Measurements from ENCODE around the gene SENP1. TPM values are rescaled to one million over a fixed set of nuclear protein-coding genes. Genes with fewer than 3 reads are reported as not detected.

SENP1 gene
- total RNA-seq, 1 donor from 2014 or later = 38.4 TPM

DNA sequence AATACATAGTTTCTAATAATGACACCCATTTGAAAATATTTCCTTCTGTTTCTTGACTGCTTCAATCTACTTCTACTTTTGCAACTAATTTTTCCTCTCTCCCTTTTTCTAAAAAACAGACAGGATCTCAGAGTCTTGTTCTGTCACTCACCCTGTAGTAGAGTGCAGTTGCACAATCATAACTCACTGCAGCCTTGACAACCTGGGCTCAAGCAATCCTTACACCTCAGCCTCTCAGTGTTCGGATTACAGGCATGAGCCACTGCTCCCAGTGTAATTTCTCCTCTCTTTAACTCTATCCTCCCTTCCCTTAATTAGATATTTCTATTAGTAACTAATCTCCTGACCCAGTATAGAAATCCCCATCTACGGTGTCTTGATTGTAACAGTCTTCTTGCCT is 45.4 kb downstream of the SENP1 start:
- no peak overlapping the region for H3K27ac Mint-ChIP-seq
- no peak for DNase-seq (ENCODE audit: low spot score, unreplicated experiment)
- no peak overlapping the region for H3K4me3 Mint-ChIP-seq (ENCODE audit: low read depth)
- no peaks in the 10 kb centered on the region for H3K4me1 Mint-ChIP-seq (ENCODE audit: low read depth)
- peaks cover 34% of the 10 kb centered on the region for H3K36me3 Mint-ChIP-seq (ENCODE audit: insufficient read depth)
- peaks cover 14% of the 10 kb centered on the region for H3K9me3 Mint-ChIP-seq (ENCODE audit: low read depth)
- no peaks in the 10 kb centered on the region for H3K27me3 Mint-ChIP-seq
- TF ChIP-seq, protein P1, sequence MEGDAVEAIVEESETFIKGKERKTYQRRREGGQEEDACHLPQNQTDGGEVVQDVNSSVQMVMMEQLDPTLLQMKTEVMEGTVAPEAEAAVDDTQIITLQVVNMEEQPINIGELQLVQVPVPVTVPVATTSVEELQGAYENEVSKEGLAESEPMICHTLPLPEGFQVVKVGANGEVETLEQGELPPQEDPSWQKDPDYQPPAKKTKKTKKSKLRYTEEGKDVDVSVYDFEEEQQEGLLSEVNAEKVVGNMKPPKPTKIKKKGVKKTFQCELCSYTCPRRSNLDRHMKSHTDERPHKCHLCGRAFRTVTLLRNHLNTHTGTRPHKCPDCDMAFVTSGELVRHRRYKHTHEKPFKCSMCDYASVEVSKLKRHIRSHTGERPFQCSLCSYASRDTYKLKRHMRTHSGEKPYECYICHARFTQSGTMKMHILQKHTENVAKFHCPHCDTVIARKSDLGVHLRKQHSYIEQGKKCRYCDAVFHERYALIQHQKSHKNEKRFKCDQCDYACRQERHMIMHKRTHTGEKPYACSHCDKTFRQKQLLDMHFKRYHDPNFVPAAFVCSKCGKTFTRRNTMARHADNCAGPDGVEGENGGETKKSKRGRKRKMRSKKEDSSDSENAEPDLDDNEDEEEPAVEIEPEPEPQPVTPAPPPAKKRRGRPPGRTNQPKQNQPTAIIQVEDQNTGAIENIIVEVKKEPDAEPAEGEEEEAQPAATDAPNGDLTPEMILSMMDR (IDR thresholded peaks at IDR 0.05; ENCODE audit: unreplicated experiment) = no peak

DNA sequence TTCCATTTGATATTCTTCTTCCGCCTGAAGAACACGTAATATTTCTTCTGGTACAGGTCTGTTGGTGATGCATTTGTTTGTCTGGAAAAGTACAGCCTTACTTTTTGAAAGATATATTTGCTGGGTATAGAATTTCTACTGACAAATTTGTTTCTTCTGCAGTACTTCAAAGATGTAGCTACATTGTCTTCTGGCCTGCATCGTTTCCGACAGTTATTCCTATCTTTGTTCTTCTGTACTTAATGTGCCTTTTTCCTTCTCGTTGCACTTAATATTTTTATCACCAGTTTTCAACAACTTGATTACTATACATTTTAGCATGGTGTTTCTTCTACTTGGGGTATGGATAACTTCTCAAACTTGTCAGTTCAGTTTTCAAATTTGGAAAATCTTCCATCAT is 47.1 kb downstream of the SENP1 start:
- no peak for DNase-seq (ENCODE audit: low spot score, unreplicated experiment)
- Mint-ChIP-seq H3K4me3 (ENCODE audit: low read depth) (no peak overlapping the region), H3K36me3 (ENCODE audit: insufficient read depth) (peaks cover 35% of the 10 kb centered on the region), H3K4me1 (ENCODE audit: low read depth) (no peaks in the 10 kb centered on the region), H3K27ac (no peak overlapping the region), H3K27me3 (no peaks in the 10 kb centered on the region), H3K9me3 (ENCODE audit: low read depth) (peaks cover 14% of the 10 kb centered on the region)
- TF ChIP-seq, protein P1 (IDR thresholded peaks at IDR 0.05; ENCODE audit: unreplicated experiment) = no peak

DNA sequence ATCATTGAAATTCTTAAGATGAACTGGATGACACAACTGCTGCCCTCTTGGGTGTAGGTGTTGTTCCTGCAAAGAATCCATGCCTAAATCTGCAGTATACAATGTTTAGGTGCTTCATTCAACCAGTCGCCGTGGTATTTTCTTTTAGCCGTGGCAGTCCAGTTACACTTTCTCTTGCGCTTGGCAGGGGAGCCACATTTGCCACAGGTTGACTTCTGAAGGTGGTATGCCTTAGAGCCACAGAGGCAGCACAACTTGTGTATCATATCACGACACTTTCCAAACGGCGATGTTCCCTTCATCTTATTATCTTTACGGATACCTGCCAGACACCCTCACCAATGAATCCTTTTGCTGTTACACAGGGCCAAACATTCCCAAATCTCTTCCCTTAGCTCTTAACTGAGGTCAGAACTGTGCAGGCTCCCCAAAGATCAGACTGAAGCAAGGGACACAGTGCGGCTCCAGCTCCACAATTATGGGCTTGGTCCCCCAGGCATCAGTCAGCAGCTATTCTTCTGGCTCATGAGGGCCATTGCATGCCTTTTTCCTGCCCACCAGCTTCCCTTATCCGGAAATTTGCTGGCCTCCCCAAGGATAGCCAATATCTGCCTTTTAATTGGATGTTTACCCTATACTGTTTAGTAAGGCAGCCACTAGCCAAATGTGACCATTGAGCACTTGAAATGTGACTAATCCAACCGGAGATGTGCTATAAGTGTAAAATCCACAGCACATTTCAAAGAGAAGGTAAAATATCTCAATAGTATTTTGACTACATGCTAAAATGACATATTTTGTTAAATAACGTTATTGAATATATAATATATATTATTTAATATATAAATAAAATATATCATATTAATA is 50.7 kb downstream of the SENP1 start:
- Mint-ChIP-seq H3K4me1 (ENCODE audit: low read depth) (no peaks in the 10 kb centered on the region), H3K4me3 (ENCODE audit: low read depth) (no peak overlapping the region), H3K27ac (no peak overlapping the region), H3K9me3 (ENCODE audit: low read depth) (peaks cover 14% of the 10 kb centered on the region), H3K27me3 (no peaks in the 10 kb centered on the region), H3K36me3 (ENCODE audit: insufficient read depth) (peaks cover 21% of the 10 kb centered on the region)
- TF ChIP-seq, protein P1 (IDR thresholded peaks at IDR 0.05; ENCODE audit: unreplicated experiment) = no peak
- DNase-seq (ENCODE audit: low spot score, unreplicated experiment) = no peak

DNA sequence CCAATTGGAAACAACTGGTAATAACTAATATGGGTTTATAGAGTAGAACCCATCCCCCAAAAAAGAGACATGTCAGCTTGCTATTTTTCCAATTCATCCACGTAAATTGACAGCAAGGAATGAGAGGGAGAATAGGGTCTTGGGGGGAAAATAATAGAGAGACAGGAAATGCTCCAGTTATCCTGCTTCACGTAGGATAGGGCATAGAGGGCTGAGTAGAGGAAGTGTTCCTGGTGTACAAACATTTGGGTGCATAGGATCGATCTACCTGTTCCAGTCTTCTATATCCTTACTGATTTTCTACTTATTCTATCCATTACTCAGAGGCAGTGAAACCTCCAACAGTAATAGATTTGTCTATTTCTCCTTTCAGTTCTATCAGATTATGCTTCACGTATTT is 52.0 kb downstream of the SENP1 start:
- Mint-ChIP-seq H3K36me3 (ENCODE audit: insufficient read depth) (peaks cover 10% of the 10 kb centered on the region), H3K4me3 (ENCODE audit: low read depth) (no peak overlapping the region), H3K27me3 (no peaks in the 10 kb centered on the region)

DNA sequence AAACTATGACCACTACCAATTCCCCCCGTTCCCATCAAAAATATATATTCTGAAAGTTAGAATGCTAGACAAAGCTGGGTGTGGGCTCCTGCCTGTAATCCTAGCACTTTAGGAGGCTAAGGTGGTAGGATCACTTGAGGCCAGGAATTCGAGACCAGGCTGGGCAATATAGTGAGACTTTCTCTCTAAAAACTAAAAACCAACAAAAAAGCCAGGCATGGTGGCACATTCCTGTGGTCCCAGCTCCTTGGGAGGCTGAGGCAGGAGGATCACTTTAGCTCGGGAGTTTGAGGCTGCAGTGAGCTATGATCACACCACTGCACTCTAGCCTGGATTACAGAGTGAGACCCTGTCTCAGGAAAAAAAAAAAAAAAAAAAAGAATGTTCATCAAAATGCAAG is 52.8 kb downstream of the SENP1 start:
- H3K4me1 Mint-ChIP-seq (ENCODE audit: low read depth) = no peaks in the 10 kb centered on the region
- H3K27ac Mint-ChIP-seq = no peak overlapping the region
- H3K4me3 Mint-ChIP-seq (ENCODE audit: low read depth) = no peak overlapping the region
- H3K27me3 Mint-ChIP-seq = no peaks in the 10 kb centered on the region
- no peak for DNase-seq (ENCODE audit: low spot score, unreplicated experiment)
- peaks cover 6% of the 10 kb centered on the region for H3K36me3 Mint-ChIP-seq (ENCODE audit: insufficient read depth)
- H3K9me3 Mint-ChIP-seq (ENCODE audit: low read depth) = no peaks in the 10 kb centered on the region
- TF ChIP-seq, protein P1 (IDR thresholded peaks at IDR 0.05; ENCODE audit: unreplicated experiment) = no peak

More for the DNA sequence above, 52.0 kb downstream of the SENP1 start:
- H3K4me1 Mint-ChIP-seq (ENCODE audit: low read depth) = no peaks in the 10 kb centered on the region
- TF ChIP-seq, protein P1 (IDR thresholded peaks at IDR 0.05; ENCODE audit: unreplicated experiment) = no peak
- H3K9me3 Mint-ChIP-seq (ENCODE audit: low read depth) = peaks cover 7% of the 10 kb centered on the region
- no peak overlapping the region for H3K27ac Mint-ChIP-seq
- no peak for DNase-seq (ENCODE audit: low spot score, unreplicated experiment)

Data from progenitor cell of endocrine pancreas (in vitro differentiated cells).